COR-L47 (cell line): ENCODE measurements around the gene ARL6IP5.

Experiments used
- DNase-seq: peaks from one replicate; lab custom pipeline; 2025; lab: John Stamatoyannopoulos, UW

The ARL6IP5 gene

GRCh38 chr3:69116897-69117296 lies 32.2 kb downstream of the ARL6IP5 start:
- no peak for DNase-seq

GRCh38 chr3:69118555-69118954 lies 33.8 kb downstream of the ARL6IP5 start:
- DNase-seq, result no peak

GRCh38 chr3:69119138-69119537 lies 34.4 kb downstream of the ARL6IP5 start:
- no peak for DNase-seq

GRCh38 chr3:69119681-69120080 lies 34.9 kb downstream of the ARL6IP5 start:
- no peak for DNase-seq

GRCh38 chr3:69120879-69121464 lies 36.2 kb downstream of the ARL6IP5 start:
- DNase-seq, result peak; percentile 28

GRCh38 chr3:69121513-69121912 lies 36.8 kb downstream of the ARL6IP5 start:
- DNase-seq, result no peak

GRCh38 chr3:69121950-69122349 lies 37.2 kb downstream of the ARL6IP5 start:
- DNase-seq, result no peak

GRCh38 chr3:69122403-69122802 lies 37.7 kb downstream of the ARL6IP5 start, which contains the start of gene LMOD3:
LMOD3 (minus strand) TSS chr3:69122595; CDS start chr3:69122386, 209 bp downstream.
- DNase-seq, result no peak

- no peak for DNase-seq
These were observed 41.5 kb downstream of the ARL6IP5 start for GRCh38 chr3:69126216-69126615.

GRCh38 chr3:69126999-69127398 lies 42.3 kb downstream of the ARL6IP5 start:
- no peak for DNase-seq

GRCh38 chr3:69128509-69128908 lies 43.8 kb downstream of the ARL6IP5 start:
- DNase-seq, result no peak

- no peak for DNase-seq
These were observed 44.8 kb downstream of the ARL6IP5 start for GRCh38 chr3:69129531-69129930.

- DNase-seq, result no peak
These were observed 46.0 kb downstream of the ARL6IP5 start for GRCh38 chr3:69130689-69131088.

GRCh38 chr3:69137005-69137404 lies 52.3 kb downstream of the ARL6IP5 start:
- DNase-seq, result no peak

GRCh38 chr3:69137412-69137811 lies 52.7 kb downstream of the ARL6IP5 start:
- DNase-seq, result no peak

GRCh38 chr3:69141313-69141712 lies 56.6 kb downstream of the ARL6IP5 start:
- no peak for DNase-seq

- no peak for DNase-seq
These were observed 57.4 kb downstream of the ARL6IP5 start for GRCh38 chr3:69142090-69142489.

GRCh38 chr3:69142797-69143454 lies 58.2 kb downstream of the ARL6IP5 start:
- no peak for DNase-seq

- DNase-seq, result no peak
These were observed 58.9 kb downstream of the ARL6IP5 start for GRCh38 chr3:69143612-69144011.

GRCh38 chr3:69144631-69145245 lies 60.0 kb downstream of the ARL6IP5 start:
- DNase-seq, result peak; percentile 63

- DNase-seq, result no peak
These were observed 61.0 kb downstream of the ARL6IP5 start for GRCh38 chr3:69145688-69146087.

- DNase-seq, result no peak
These were observed 64.8 kb downstream of the ARL6IP5 start for GRCh38 chr3:69149586-69149985.
